NB4 (cell line): Measurements from ENCODE around the gene CKAP4.

Source experiments
- TF ChIP-seq, protein P1 (sequence below): IDR thresholded peaks from one replicate; pipeline ENCODE4 v1.5.1; 2012; ENCODE audit warnings: low read depth, low read length
- TF ChIP-seq, protein P2 (sequence below): IDR thresholded peaks from 2 replicates; pipeline ENCODE4 v1.6.1; 2011; ENCODE audit warnings: low read depth, low read length

DNA sequence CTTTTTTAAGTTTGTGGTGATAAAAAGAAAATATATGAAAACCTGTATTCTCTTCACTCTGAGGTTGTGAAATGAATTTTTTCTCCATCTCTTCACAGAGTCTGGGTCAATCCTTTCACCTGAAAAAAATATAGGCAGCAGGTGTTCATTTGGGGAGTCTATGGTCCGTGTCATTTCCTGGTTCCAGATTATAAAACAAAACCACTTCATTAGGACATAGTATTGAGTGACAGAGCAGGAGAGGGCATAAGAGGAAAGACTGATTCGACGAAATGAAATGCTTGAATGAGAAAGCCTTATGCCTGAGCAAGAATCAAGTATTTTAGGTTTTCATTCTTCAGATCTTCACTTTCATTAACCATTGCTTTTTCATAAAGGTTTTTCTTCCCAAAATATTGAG lies 57.2 kb downstream of the CKAP4 start:
- TF ChIP-seq, protein P1, sequence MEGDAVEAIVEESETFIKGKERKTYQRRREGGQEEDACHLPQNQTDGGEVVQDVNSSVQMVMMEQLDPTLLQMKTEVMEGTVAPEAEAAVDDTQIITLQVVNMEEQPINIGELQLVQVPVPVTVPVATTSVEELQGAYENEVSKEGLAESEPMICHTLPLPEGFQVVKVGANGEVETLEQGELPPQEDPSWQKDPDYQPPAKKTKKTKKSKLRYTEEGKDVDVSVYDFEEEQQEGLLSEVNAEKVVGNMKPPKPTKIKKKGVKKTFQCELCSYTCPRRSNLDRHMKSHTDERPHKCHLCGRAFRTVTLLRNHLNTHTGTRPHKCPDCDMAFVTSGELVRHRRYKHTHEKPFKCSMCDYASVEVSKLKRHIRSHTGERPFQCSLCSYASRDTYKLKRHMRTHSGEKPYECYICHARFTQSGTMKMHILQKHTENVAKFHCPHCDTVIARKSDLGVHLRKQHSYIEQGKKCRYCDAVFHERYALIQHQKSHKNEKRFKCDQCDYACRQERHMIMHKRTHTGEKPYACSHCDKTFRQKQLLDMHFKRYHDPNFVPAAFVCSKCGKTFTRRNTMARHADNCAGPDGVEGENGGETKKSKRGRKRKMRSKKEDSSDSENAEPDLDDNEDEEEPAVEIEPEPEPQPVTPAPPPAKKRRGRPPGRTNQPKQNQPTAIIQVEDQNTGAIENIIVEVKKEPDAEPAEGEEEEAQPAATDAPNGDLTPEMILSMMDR = no peak
- TF ChIP-seq, protein P2, sequence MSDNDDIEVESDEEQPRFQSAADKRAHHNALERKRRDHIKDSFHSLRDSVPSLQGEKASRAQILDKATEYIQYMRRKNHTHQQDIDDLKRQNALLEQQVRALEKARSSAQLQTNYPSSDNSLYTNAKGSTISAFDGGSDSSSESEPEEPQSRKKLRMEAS = no peak
